MM.1S (cell line): ENCODE measurements around the gene HPS4.

Experiments
- DNase-seq: peaks from one replicate; pipeline ENCODE4 v3.0.0-alpha.2; 2015
- H2AFZ ChIP-seq: fragments of 300-600 bp; sonication (generic); 2 replicates; pipeline ENCODE4 v1.6.0; 2016; ENCODE audit warnings: antibody characterized with exemption, low read length
- H3F3A ChIP-seq: fragments of 300-600 bp; sonication (generic); 2 replicates; pipeline ENCODE4 v1.6.1; 2016; ENCODE audit warnings: mild to moderate bottlenecking, antibody characterized with exemption, low read length, moderate library complexity, mixed read lengths; ENCODE audit not compliant: insufficient read depth
- H3K27ac ChIP-seq: fragments of 300-600 bp; sonication (generic); 2 replicates; pipeline ENCODE4 v1.5.1; 2016; ENCODE audit warnings: mild to moderate bottlenecking, low read length
- H3K27me3 ChIP-seq: fragments of 300-600 bp; sonication (generic); replicated peaks from 2 replicates; pipeline ENCODE4 v1.6.0; 2016; ENCODE audit warnings: low read length; ENCODE audit not compliant: insufficient read depth
- H3K36me3 ChIP-seq: fragments of 300-600 bp; sonication (generic); replicated peaks from 2 replicates; pipeline ENCODE4 v1.6.1; 2016; ENCODE audit warnings: mild to moderate bottlenecking, low read length, mixed read lengths; ENCODE audit not compliant: insufficient read depth
- H3K4me1 ChIP-seq: fragments of 300-600 bp; sonication (generic); 2 replicates; pipeline ENCODE4 v1.6.1; 2016; ENCODE audit warnings: low read length, mixed read lengths
- H3K4me2 ChIP-seq: fragments of 300-600 bp; sonication (generic); 2 replicates; pipeline ENCODE4 v1.6.0; 2016; ENCODE audit warnings: low read depth, low read length
- H3K4me3 ChIP-seq: fragments of 300-600 bp; sonication (generic); 2 replicates; pipeline ENCODE4 v1.5.1; 2016; ENCODE audit warnings: low read length, mixed read lengths
- H3K79me2 ChIP-seq: fragments of 300-600 bp; sonication (generic); 2 replicates; pipeline ENCODE4 v1.6.1; 2016; ENCODE audit warnings: mixed run types, low read length, mixed read lengths
- H3K9ac ChIP-seq: fragments of 300-600 bp; sonication (generic); 2 replicates; pipeline ENCODE4 v1.6.1; 2016; ENCODE audit warnings: low read length, mixed read lengths
- H3K9me2 ChIP-seq: fragments of 300-600 bp; sonication (generic); replicated peaks from 2 replicates; pipeline ENCODE4 v1.6.1; 2016; ENCODE audit warnings: mild to moderate bottlenecking, low read length, mixed read lengths; ENCODE audit not compliant: insufficient read depth
- H3K9me3 ChIP-seq: fragments of 300-600 bp; sonication (generic); replicated peaks from 2 replicates; pipeline ENCODE4 v1.6.1; 2016; ENCODE audit warnings: mild to moderate bottlenecking, low read length, mixed read lengths; ENCODE audit not compliant: insufficient read depth
- H4K20me1 ChIP-seq: fragments of 300-600 bp; sonication (generic); 2 replicates; pipeline ENCODE4 v1.6.1; 2016; ENCODE audit warnings: mild to moderate bottlenecking, low read length, moderate library complexity, mixed read lengths; ENCODE audit not compliant: insufficient read depth
- CTCF ChIP-seq: fragments of 300-600 bp; sonication (generic); IDR thresholded peaks from 2 replicates; pipeline ENCODE4 v1.5.1; 2016; ENCODE audit warnings: antibody characterized with exemption, low read length, mixed read lengths
- EZH2 ChIP-seq: fragments of 300-600 bp; sonication (generic); optimal IDR thresholded peaks from 2 replicates; pipeline ENCODE3; 2017; ENCODE audit warnings: low read depth, mild to moderate bottlenecking, antibody characterized with exemption, low read length, mixed read lengths
- EZH2phosphoT487 ChIP-seq: fragments of 300-600 bp; sonication (generic); IDR thresholded peaks from 2 replicates; pipeline ENCODE4 v1.6.1; 2018; ENCODE audit warnings: antibody characterized with exemption, low read length

HPS4 gene

DNA sequence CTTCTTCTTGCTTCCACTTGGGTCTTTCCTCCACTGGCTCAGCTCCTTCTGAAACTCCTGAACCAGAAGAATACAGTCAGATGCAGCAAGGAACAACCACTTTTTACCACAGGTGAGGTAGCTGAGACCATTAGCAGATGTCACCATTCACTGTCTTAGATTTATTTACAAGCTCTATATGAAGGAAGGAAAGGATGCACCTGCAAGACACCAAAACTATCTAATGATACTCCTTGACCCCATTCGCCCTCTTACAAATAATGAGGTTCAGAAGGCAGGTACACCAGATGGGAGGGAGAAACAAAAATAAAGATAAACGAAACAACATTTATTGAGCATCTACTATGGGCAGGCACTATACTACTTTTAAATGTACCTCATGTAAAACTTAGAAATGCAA lies 18.4 kb upstream of the HPS4 start:
- peak overlapping the region; percentile 38; the same call in 1 of the 2 replicates for H3K4me3 ChIP-seq
- H3K27me3 ChIP-seq = no peaks in the 10 kb centered on the region
- peaks cover 38% of the 10 kb centered on the region for H3F3A ChIP-seq
- H4K20me1 ChIP-seq = no peaks in the 10 kb centered on the region
- H3K36me3 ChIP-seq = peaks cover 8% of the 10 kb centered on the region
- no peaks in the 10 kb centered on the region for H3K9me3 ChIP-seq
- peak overlapping the region; percentile 78 for H3K4me2 ChIP-seq
- H3K4me1 ChIP-seq = peaks cover 41% of the 10 kb centered on the region
- H2AFZ ChIP-seq = no peak overlapping the region
- H3K79me2 ChIP-seq = peaks cover 46% of the 10 kb centered on the region
- peak overlapping the region; percentile 97 for H3K27ac ChIP-seq
- H3K9me2 ChIP-seq = no peaks in the 10 kb centered on the region
- TF ChIP-seq CTCF = no peak
- TF ChIP-seq EZH2phosphoT487 = no peak
- TF ChIP-seq EZH2 = no peak
- peak; percentile 90 for DNase-seq
- peak overlapping the region; percentile 58 for H3K9ac ChIP-seq

- Histone ChIP-seq H3K4me3 (no peak overlapping the region), H3K9me3 (no peaks in the 10 kb centered on the region), H3F3A (peaks cover 34% of the 10 kb centered on the region), H3K9ac (no peak overlapping the region), H4K20me1 (no peaks in the 10 kb centered on the region), H3K4me1 (peaks cover 37% of the 10 kb centered on the region), H3K36me3 (peaks cover 18% of the 10 kb centered on the region), H3K4me2 (no peak overlapping the region), H3K27ac (no peak overlapping the region), H2AFZ (no peak overlapping the region), H3K79me2 (peaks cover 51% of the 10 kb centered on the region), H3K9me2 (no peaks in the 10 kb centered on the region), H3K27me3 (no peaks in the 10 kb centered on the region)
- no peak for TF ChIP-seq CTCF
- TF ChIP-seq EZH2phosphoT487 = no peak
- TF ChIP-seq EZH2 = no peak
- no peak for DNase-seq
Observed at GRCh38 chr22:26499188-26499703, 15.7 kb upstream of the HPS4 start.

DNA sequence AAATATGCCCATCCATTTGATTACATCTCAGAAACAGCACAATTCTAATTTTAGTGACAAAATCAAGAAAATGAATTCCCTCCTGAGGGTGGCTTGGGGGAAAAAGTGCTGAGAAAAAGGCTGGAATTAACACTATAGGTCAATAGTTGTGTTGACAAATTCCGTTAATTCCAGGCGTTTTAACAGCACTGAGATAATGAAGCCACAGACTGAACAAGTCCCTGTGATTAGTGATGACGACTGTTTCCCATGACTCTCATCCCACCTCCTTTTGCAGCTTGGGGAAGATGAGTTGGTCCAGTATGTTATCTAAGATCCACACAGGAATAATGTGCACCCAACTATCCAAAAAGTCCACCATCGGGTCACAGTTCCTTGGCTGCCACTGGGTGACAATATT lies 12.9 kb upstream of the HPS4 start:
- H4K20me1 ChIP-seq = no peaks in the 10 kb centered on the region
- DNase-seq = no peak
- H2AFZ ChIP-seq = no peak overlapping the region
- H3K27me3 ChIP-seq = no peaks in the 10 kb centered on the region
- H3K79me2 ChIP-seq = peaks cover 63% of the 10 kb centered on the region
- TF ChIP-seq EZH2 (no peak), EZH2phosphoT487 (no peak), CTCF (no peak)
- no peak overlapping the region for H3K9ac ChIP-seq
- no peak overlapping the region for H3K27ac ChIP-seq
- no peaks in the 10 kb centered on the region for H3K9me2 ChIP-seq
- peaks cover 6% of the 10 kb centered on the region for H3F3A ChIP-seq
- H3K36me3 ChIP-seq = peaks cover 25% of the 10 kb centered on the region
- peaks cover 11% of the 10 kb centered on the region for H3K4me1 ChIP-seq
- no peak overlapping the region for H3K4me2 ChIP-seq
- no peaks in the 10 kb centered on the region for H3K9me3 ChIP-seq
- no peak overlapping the region for H3K4me3 ChIP-seq
